Fibroblast of the aortic adventitia (primary cell): ENCODE measurements around the gene GRIK4. TPM values are rescaled to one million over a fixed set of nuclear protein-coding genes. Genes with fewer than 3 reads are reported as not detected.

Experiments used
- DNase-seq: peaks from one replicate; pipeline ENCODE4 v3.0.0-alpha.2; 2010; ENCODE audit warnings: low read depth
- H3K4me3 ChIP-seq: 2 replicates; pipeline ENCODE4 v1.5.1; 2011; ENCODE audit warnings: low read depth, mild to moderate bottlenecking, control low read depth, low read length, moderate library complexity
- total RNA-seq: library from RNA; depleted of rRNA; stranded (reverse); fragments of >200 nt; gene quantifications from 2 replicates; pipeline ENCODE4 v1.2.3, GENCODE V29; 2012; ENCODE audit warnings: low replicate concordance
- TF ChIP-seq, protein P1 (sequence below): IDR thresholded peaks from 2 replicates; pipeline ENCODE4 v1.5.1; 2011; ENCODE audit warnings: mild to moderate bottlenecking, low read length, control low read depth, inconsistent platforms; ENCODE audit not compliant: insufficient read depth

Gene GRIK4
- total RNA-seq, 1 donor, result not detected

- DNase-seq, result no peak
- no peak overlapping the region for H3K4me3 ChIP-seq
- TF ChIP-seq, protein P1, sequence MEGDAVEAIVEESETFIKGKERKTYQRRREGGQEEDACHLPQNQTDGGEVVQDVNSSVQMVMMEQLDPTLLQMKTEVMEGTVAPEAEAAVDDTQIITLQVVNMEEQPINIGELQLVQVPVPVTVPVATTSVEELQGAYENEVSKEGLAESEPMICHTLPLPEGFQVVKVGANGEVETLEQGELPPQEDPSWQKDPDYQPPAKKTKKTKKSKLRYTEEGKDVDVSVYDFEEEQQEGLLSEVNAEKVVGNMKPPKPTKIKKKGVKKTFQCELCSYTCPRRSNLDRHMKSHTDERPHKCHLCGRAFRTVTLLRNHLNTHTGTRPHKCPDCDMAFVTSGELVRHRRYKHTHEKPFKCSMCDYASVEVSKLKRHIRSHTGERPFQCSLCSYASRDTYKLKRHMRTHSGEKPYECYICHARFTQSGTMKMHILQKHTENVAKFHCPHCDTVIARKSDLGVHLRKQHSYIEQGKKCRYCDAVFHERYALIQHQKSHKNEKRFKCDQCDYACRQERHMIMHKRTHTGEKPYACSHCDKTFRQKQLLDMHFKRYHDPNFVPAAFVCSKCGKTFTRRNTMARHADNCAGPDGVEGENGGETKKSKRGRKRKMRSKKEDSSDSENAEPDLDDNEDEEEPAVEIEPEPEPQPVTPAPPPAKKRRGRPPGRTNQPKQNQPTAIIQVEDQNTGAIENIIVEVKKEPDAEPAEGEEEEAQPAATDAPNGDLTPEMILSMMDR, result no peak
Measured at GRCh38 chr11:120703358-120704152, 192.0 kb downstream of the GRIK4 start.

GRCh38 chr11:120704256-120704750, 192.8 kb downstream of the GRIK4 start:
- no peak overlapping the region for H3K4me3 ChIP-seq
- TF ChIP-seq, protein P1, result no peak
- DNase-seq, result no peak

DNA sequence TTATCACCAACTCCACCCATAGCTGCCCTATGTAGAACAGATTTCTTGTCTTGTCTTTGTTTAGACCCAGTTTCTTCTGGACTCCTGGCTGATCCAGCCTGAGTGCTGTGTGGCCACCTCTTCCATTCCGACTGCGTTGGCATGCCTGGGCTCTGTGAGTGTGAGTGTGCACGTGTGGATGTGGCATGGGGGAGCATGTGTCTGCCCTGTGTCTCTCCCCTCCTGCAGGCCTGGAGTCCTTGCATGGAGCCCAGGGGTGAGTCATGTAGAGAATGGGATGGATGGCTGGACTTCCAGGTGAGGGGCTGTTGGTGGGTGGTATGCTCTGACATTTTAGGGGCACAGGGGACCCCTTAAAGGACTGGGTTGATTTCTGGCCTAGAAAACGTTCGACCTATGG, 194.7 kb downstream of the GRIK4 start:
- TF ChIP-seq, protein P1, result no peak
- H3K4me3 ChIP-seq, result no peak overlapping the region
- no peak for DNase-seq

- TF ChIP-seq, protein P1, result no peak
- no peak overlapping the region for H3K4me3 ChIP-seq
- no peak for DNase-seq
Measured at GRCh38 chr11:120707098-120707497, 195.6 kb downstream of the GRIK4 start.

GRCh38 chr11:120707663-120708062, 196.1 kb downstream of the GRIK4 start:
- TF ChIP-seq, protein P1, result no peak

GRCh38 chr11:120708511-120709183, 197.1 kb downstream of the GRIK4 start:
- TF ChIP-seq, protein P1, result no peak
- DNase-seq, result no peak

More at GRCh38 chr11:120707663-120708062, 196.1 kb downstream of the GRIK4 start:
- H3K4me3 ChIP-seq, result no peak overlapping the region
- no peak for DNase-seq

More at GRCh38 chr11:120708511-120709183, 197.1 kb downstream of the GRIK4 start:
- no peak overlapping the region for H3K4me3 ChIP-seq
